Esophagus muscularis mucosa (tissue), 3 donors: ENCODE results near the gene SIVA1.

Experiments
- CTCF ChIP-seq, 3 experiments: fragments of 200-600 bp in 2 of 3; fragments of 450-650 bp in 1 of 3; sonication (generic) in 2 of 3; IDR thresholded peaks; one replicate each; pipeline ENCODE4 v1.5.1; 2017 to 2019; ENCODE audit warnings: antibody characterized with exemption in 3 of 3, mild to moderate bottlenecking in 2 of 3, moderate library complexity in 1 of 3
- POLR2A ChIP-seq: fragments of 450-650 bp; IDR thresholded peaks from one replicate; pipeline ENCODE4 v1.6.1; 2017; ENCODE audit warnings: antibody characterized with exemption, moderate library complexity, mild to moderate bottlenecking, low read depth
- POLR2AphosphoS5 ChIP-seq, 2 donors: sonication (generic); formaldehyde crosslinking; IDR thresholded peaks; one replicate each; pipeline ENCODE4 v1.6.1; 2017; ENCODE audit warnings: antibody characterized with exemption in 2 of 2

GRCh38 chr14:104724407-104724980, 28.5 kb upstream of the SIVA1 start:
- TF ChIP-seq CTCF (IDR thresholded peaks at IDR 0.05): no peak
- no peak for TF ChIP-seq POLR2AphosphoS5 (IDR thresholded peaks at IDR 0.05)
- no peak for TF ChIP-seq POLR2A
